ENCODE measurements around the gene CDPF1.
"Not testable (repeated sequence)": the region's sequence is repeated elsewhere in the genome, so short reads cannot be mapped to it uniquely, and the experiment has no call there.

Gene CDPF1

GRCh38 chr22:46212195-46212594, 37.9 kb downstream of the CDPF1 start:
- Mint-ChIP-seq H3K27ac (no peak overlapping the region), H3K9me3 (peaks cover 35% of the 10 kb centered on the region), H3K4me3 (no peak overlapping the region), H3K27me3 (ENCODE audit: low read depth) (peaks cover 5% of the 10 kb centered on the region), H3K4me1 (no peaks in the 10 kb centered on the region), H3K36me3 (ENCODE audit: low read depth) (peaks cover 84% of the 10 kb centered on the region)
- no peak for TF ChIP-seq CTCF (IDR thresholded peaks at IDR 0.05; ENCODE audit: unreplicated experiment in 3 of 3)

- peaks cover 79% of the 10 kb centered on the region for H3K36me3 Mint-ChIP-seq (ENCODE audit: low read depth)
- peaks cover 41% of the 10 kb centered on the region for H3K9me3 Mint-ChIP-seq
- TF ChIP-seq CTCF (IDR thresholded peaks at IDR 0.05; ENCODE audit: unreplicated experiment in 3 of 3) = no peak
- no peak overlapping the region for H3K4me3 Mint-ChIP-seq
- no peaks in the 10 kb centered on the region for H3K27me3 Mint-ChIP-seq (ENCODE audit: low read depth)
- H3K27ac Mint-ChIP-seq = no peak overlapping the region
- no peaks in the 10 kb centered on the region for H3K4me1 Mint-ChIP-seq
These were observed 40.8 kb downstream of the CDPF1 start for GRCh38 chr22:46209262-46209661.

- Mint-ChIP-seq H3K9me3 (peaks cover 9% of the 10 kb centered on the region), H3K4me1 (no peaks in the 10 kb centered on the region), H3K27ac (no peak overlapping the region), H3K36me3 (ENCODE audit: low read depth) (peaks cover 60% of the 10 kb centered on the region), H3K27me3 (ENCODE audit: low read depth) (no peaks in the 10 kb centered on the region), H3K4me3 (no peak overlapping the region)
- TF ChIP-seq CTCF (IDR thresholded peaks at IDR 0.05; ENCODE audit: unreplicated experiment in 3 of 3) = no peak
These were observed 46.5 kb downstream of the CDPF1 start for GRCh38 chr22:46203601-46203980.

GRCh38 chr22:46202897-46203600, 47.0 kb downstream of the CDPF1 start:
- Mint-ChIP-seq H3K4me1 (no peaks in the 10 kb centered on the region), H3K4me3 (no peak overlapping the region), H3K9me3 (peaks cover 6% of the 10 kb centered on the region), H3K36me3 (ENCODE audit: low read depth) (peaks cover 55% of the 10 kb centered on the region), H3K27me3 (ENCODE audit: low read depth) (no peaks in the 10 kb centered on the region), H3K27ac (no peak overlapping the region)
- TF ChIP-seq CTCF (IDR thresholded peaks at IDR 0.05; ENCODE audit: unreplicated experiment in 3 of 3) = no peak

- Mint-ChIP-seq H3K27me3 (ENCODE audit: low read depth) (no peaks in the 10 kb centered on the region), H3K36me3 (ENCODE audit: low read depth) (peaks cover 49% of the 10 kb centered on the region), H3K9me3 (peaks cover 4% of the 10 kb centered on the region), H3K4me1 (no peaks in the 10 kb centered on the region), H3K4me3 (no peak overlapping the region), H3K27ac (peak overlapping the region in 1 of 3 experiments; percentile 39)
- no peak for TF ChIP-seq CTCF (IDR thresholded peaks at IDR 0.05; ENCODE audit: unreplicated experiment in 3 of 3)
These were observed 48.9 kb downstream of the CDPF1 start for GRCh38 chr22:46201059-46201757.

GRCh38 chr22:46198806-46199205, 51.3 kb downstream of the CDPF1 start:
- not testable (repeated sequence) for H3K27ac Mint-ChIP-seq; H3K4me1 Mint-ChIP-seq; H3K9me3 Mint-ChIP-seq; H3K4me3 Mint-ChIP-seq; H3K27me3 Mint-ChIP-seq (ENCODE audit: low read depth)
- H3K36me3 Mint-ChIP-seq (ENCODE audit: low read depth) = peaks cover 29% of the 10 kb centered on the region
